ENCODE measurements around the gene GGT6. TPM values are rescaled to one million over a fixed set of nuclear protein-coding genes. Genes with fewer than 3 reads are reported as not detected.

The GGT6 gene
- total and polyA plus RNA-seq, 2 of the 13 experiments (the other 11 are each of a cell fraction or from before 2014, with no cell fraction given), result 0.16 to 0.80 TPM

DNA sequence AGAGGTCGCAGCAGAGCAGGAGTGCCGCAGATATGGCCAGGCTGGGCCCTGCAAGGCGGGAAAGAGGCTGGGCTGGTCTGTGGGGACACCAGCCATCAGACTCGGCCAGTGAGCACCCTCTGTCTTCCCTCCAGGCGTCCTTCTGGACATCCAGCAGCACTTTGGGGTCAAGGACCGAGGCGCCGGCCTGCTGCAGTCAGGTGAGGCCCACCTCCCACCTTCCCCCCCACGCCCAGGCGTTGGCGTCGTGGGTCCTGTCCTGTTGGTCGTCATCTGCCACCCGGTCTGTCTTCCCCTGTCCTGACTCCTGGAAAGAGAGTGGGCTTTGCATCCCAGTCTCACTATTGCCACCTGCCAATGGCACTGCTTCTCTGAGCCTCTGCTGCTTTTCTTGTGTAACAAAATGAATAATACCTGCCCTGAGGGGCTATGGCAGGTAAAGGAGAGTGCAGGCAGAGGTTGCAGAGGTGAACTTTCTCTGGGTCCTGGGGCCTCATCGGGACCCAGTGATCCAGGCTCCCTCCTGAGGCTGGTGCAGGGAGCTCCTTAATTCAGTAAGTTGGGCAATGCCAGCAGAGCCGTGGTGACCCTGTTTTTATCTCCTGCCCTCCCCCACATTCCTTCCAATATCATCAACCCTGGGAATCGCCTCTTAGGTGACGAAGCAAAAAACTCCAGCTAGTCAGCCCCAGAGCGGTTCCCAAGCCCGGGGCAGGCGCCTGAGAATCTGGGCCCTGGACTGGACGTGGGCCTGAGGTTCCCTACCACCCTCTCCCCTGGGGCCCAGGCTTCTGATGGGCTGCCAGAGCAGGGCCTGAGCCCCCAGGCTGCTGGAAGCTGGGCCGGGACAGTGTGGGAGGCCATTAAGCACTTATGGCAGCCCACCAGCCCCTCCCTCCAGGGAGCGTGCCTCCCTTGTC is 47.0 kb downstream of the GGT6 start (continued):
- TF ChIP-seq ZNF142 (CRISPR knock-in tag; IDR thresholded peaks at IDR 0.05), result no peak

- Histone ChIP-seq H3K79me2 (ENCODE audit: insufficient read depth, low read length) (no peaks in the 10 kb centered on the region), H3K9me3 (ENCODE audit: low read length) (no peaks in the 10 kb centered on the region), H3K9ac (ENCODE audit: insufficient read depth, low read depth, low read length) (no peak overlapping the region), H3K27ac (ENCODE audit: extremely low read length, insufficient read depth, low read length) (no peak overlapping the region), H3K27me3 (ENCODE audit: control insufficient read depth in 1 of 2, insufficient read depth in 2 of 2, low read length in 2 of 2) (peaks cover 10 to 67% of the 10 kb centered on the region in 2 experiments), H3K4me2 (ENCODE audit: low read depth, low read length) (no peak overlapping the region), H3K36me3 (replicated peaks in 1 of 2; ENCODE audit: control insufficient read depth in 1 of 2, insufficient read depth in 2 of 2, low read length in 2 of 2) (no peaks in the 10 kb centered on the region), H3K4me3 (replicated peaks in 1 of 3; ENCODE audit: insufficient read depth in 1 of 3, low read depth in 2 of 3, low read length in 3 of 3) (no peak overlapping the region), H3K4me1 (ENCODE audit: insufficient read depth, low read length) (no peaks in the 10 kb centered on the region), H2AFZ (ENCODE audit: low read length) (no peak overlapping the region), H4K20me1 (ENCODE audit: insufficient read depth, low read length) (no peaks in the 10 kb centered on the region)
- no peak for ATAC-seq
- WGBS (ENCODE audit: low lambda C conversion rate), result 69% methylated on average over 20 of the region's 31 CpGs
- ChIA-PET CTCF (ENCODE audit: low intra/inter-chr PET ratio, low total read pairs) (no interaction called here), POLR2A (no interaction called here)
- intact Hi-C loops (cut with micrococcal nuclease; ENCODE audit: unreplicated experiment), result no loop called here
- in situ Hi-C loops (cut with HindIII; ENCODE audit: extremely low pct_ligation_motif_present, low pct_unique_long_range_greater_than_20kb), result loop anchor here (5.0 kb wide), 1 partner anchor 90 kb away; no protein-coding TSS in a partner anchor
- no TSS peak for BruUV-seq (replicated peaks)
- no peak for FAIRE-seq
- TF ChIP-seq, protein P1, sequence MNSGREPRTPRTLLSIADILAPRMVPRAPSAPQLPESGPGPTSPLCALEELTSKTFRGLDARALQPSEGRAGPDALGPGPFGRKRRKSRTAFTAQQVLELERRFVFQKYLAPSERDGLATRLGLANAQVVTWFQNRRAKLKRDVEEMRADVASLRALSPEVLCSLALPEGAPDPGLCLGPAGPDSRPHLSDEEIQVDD (CRISPR knock-in tag; IDR thresholded peaks at IDR 0.05; ENCODE audit: borderline replicate concordance), result no peak
- TF ChIP-seq ZNF644 (CRISPR knock-in tag; IDR thresholded peaks at IDR 0.05; ENCODE audit: low read depth) (no peak), MAFF (IDR thresholded peaks at IDR 0.05; ENCODE audit: low read depth, low read length) (no peak), ZNF136 (CRISPR knock-in tag; IDR thresholded peaks at IDR 0.05; ENCODE audit: low read depth) (no peak), IRF9 (CRISPR knock-in tag; IDR thresholded peaks at IDR 0.05; ENCODE audit: borderline replicate concordance) (no peak), PITX1 (CRISPR knock-in tag; IDR thresholded peaks at IDR 0.05) (no peak), NFYC (CRISPR knock-in tag; IDR thresholded peaks at IDR 0.05) (no peak), MNT (IDR thresholded peaks at IDR 0.05) (peak; percentile 69)
- DNase-seq (ENCODE audit: low spot score), result no peak
Observed at GRCh38 chr17:4512156-4513112, 47.9 kb downstream of the GGT6 start.
